Vagina (tissue), 2 donors: Measurements from ENCODE around the gene ULBP1. TPM values are rescaled to one million over a fixed set of nuclear protein-coding genes. Genes with fewer than 3 reads are reported as not detected.
"Not testable (repeated sequence)": the region's sequence is repeated elsewhere in the genome, so short reads cannot be mapped to it uniquely, and the experiment has no call there.

Experiments used
- DNase-seq, 2 donors: peaks; one replicate each; pipeline ENCODE4 v3.0.0-alpha.2; 2017; ENCODE audit errors: extremely low spot score in 2 of 2
- H3K27ac ChIP-seq: fragments of 200-600 bp; sonication (generic); one replicate; pipeline ENCODE4 v1.5.1; 2019
- H3K27me3 ChIP-seq: fragments of 200-600 bp; sonication (generic); one replicate; pipeline ENCODE4 v1.5.1; 2019
- H3K36me3 ChIP-seq, 2 donors: fragments of 200-600 bp; sonication (generic); one replicate each; pipeline ENCODE4 v1.5.1; 2017 to 2019
- H3K4me1 ChIP-seq: fragments of 200-600 bp; sonication (generic); one replicate; pipeline ENCODE4 v1.5.1; 2019
- H3K4me3 ChIP-seq, 2 donors: fragments of 200-600 bp; sonication (generic); 1 replicate in 1 of 2; 2 replicates in 1 of 2; pipeline ENCODE4 v1.5.1; 2016 to 2019
- H3K9me3 ChIP-seq: fragments of 200-600 bp; sonication (generic); one replicate; pipeline ENCODE4 v1.5.1; 2019
- CTCF ChIP-seq, 3 experiments: fragments of 450-650 bp in 2 of 3; fragments of 200-600 bp in 1 of 3; sonication (generic) in 1 of 3; IDR thresholded peaks; one replicate each; pipeline ENCODE4 v1.5.1; 2017 to 2019; ENCODE audit warnings: antibody characterized with exemption in 3 of 3, mild to moderate bottlenecking in 2 of 3, moderate library complexity in 2 of 3
- POLR2A ChIP-seq, 2 donors: fragments of 450-650 bp; IDR thresholded peaks; one replicate each; pipeline ENCODE4 v1.6.1; 2017; ENCODE audit warnings: antibody characterized with exemption in 2 of 2, mild to moderate bottlenecking in 2 of 2, moderate library complexity in 2 of 2
- POLR2AphosphoS5 ChIP-seq, 2 donors: sonication (generic); formaldehyde crosslinking; IDR thresholded peaks; one replicate each; pipeline ENCODE4 v1.9.0; 2017; ENCODE audit warnings: antibody characterized with exemption in 2 of 2, mild to moderate bottlenecking in 2 of 2, low read depth in 1 of 2; ENCODE audit not compliant: insufficient read depth in 1 of 2
- intact Hi-C: fragments of 100-400 bp; cut with DNase I; formaldehyde crosslinking; loops from one replicate; pipeline ENCODE4 v1.15.1; 2023
- total RNA-seq: library from RNA; depleted of rRNA; stranded (reverse); fragments of >200 nt; gene quantifications from one replicate; pipeline ENCODE4 v1.2.3, GENCODE V29; 2016

ULBP1 gene
- total RNA-seq, 1 donor from 2014 or later: not detected

GRCh38 chr6:149924206-149924932 is 39.4 kb upstream of the ULBP1 start:
- Histone ChIP-seq H3K36me3 (no peaks in the 10 kb centered on the region), H3K4me1 (peaks cover 23% of the 10 kb centered on the region), H3K27ac (no peak overlapping the region), H3K27me3 (no peaks in the 10 kb centered on the region), H3K4me3 (no peak overlapping the region), H3K9me3 (no peaks in the 10 kb centered on the region)
- TF ChIP-seq CTCF (IDR thresholded peaks at IDR 0.05) (no peak), POLR2A (IDR thresholded peaks at IDR 0.05) (no peak), POLR2AphosphoS5 (IDR thresholded peaks at IDR 0.05; ENCODE audit: insufficient read depth in 1 of 2, low read depth in 1 of 2) (no peak)
- intact Hi-C loops: no loop called here
- peak in 1 of 2 donors; percentile 40 for DNase-seq

GRCh38 chr6:149924933-149925252 is 38.9 kb upstream of the ULBP1 start:
- Histone ChIP-seq H3K9me3 (no peaks in the 10 kb centered on the region), H3K4me3 (no peak overlapping the region), H3K4me1 (peaks cover 23% of the 10 kb centered on the region), H3K27me3 (no peaks in the 10 kb centered on the region), H3K27ac (no peak overlapping the region), H3K36me3 (no peaks in the 10 kb centered on the region)
- no peak for TF ChIP-seq POLR2A (IDR thresholded peaks at IDR 0.05)
- no peak for TF ChIP-seq POLR2AphosphoS5 (IDR thresholded peaks at IDR 0.05; ENCODE audit: insufficient read depth in 1 of 2, low read depth in 1 of 2)
- no peak for TF ChIP-seq CTCF (IDR thresholded peaks at IDR 0.05)
- peak; percentile 86 to 90 for DNase-seq
- intact Hi-C loops: loop anchor here (5.0 kb wide), 1 partner anchor 88 kb away; no protein-coding TSS in a partner anchor

GRCh38 chr6:149925253-149925973 is 38.3 kb upstream of the ULBP1 start:
- intact Hi-C loops: loop anchor here (5.0 kb wide), 1 partner anchor 88 kb away; no protein-coding TSS in a partner anchor
- no peaks in the 10 kb centered on the region for H3K9me3 ChIP-seq
- H3K4me3 ChIP-seq: peak overlapping the region; percentile 50 to 51
- TF ChIP-seq POLR2AphosphoS5 (IDR thresholded peaks at IDR 0.05; ENCODE audit: insufficient read depth in 1 of 2, low read depth in 1 of 2) (peak in 1 of 2 donors; percentile 10), CTCF (IDR thresholded peaks at IDR 0.05) (no peak)
- peak; percentile 85 to 86 for DNase-seq
- peak overlapping the region; percentile 67 for H3K27ac ChIP-seq
- H3K27me3 ChIP-seq: no peaks in the 10 kb centered on the region
- H3K36me3 ChIP-seq: no peaks in the 10 kb centered on the region
- peaks cover 23% of the 10 kb centered on the region for H3K4me1 ChIP-seq

- TF ChIP-seq POLR2A (IDR thresholded peaks at IDR 0.05) (no peak), CTCF (IDR thresholded peaks at IDR 0.05) (peak; percentile 97 to 98 (median 97)), POLR2AphosphoS5 (IDR thresholded peaks at IDR 0.05; ENCODE audit: insufficient read depth in 1 of 2, low read depth in 1 of 2) (peak in 1 of 2 donors; percentile 9)
- H3K9me3 ChIP-seq: no peaks in the 10 kb centered on the region
- DNase-seq: peak; percentile 94 to 95
- peak overlapping the region; percentile 67 for H3K27ac ChIP-seq
- intact Hi-C loops: loop anchor here (5.0 kb wide), 1 partner anchor 89 kb away; no protein-coding TSS in a partner anchor
- peaks cover 23% of the 10 kb centered on the region for H3K4me1 ChIP-seq
- H3K36me3 ChIP-seq: no peaks in the 10 kb centered on the region
- no peaks in the 10 kb centered on the region for H3K27me3 ChIP-seq
- peak overlapping the region; percentile 50 to 51 for H3K4me3 ChIP-seq
These were observed 37.6 kb upstream of the ULBP1 start for GRCh38 chr6:149925974-149926777.

- DNase-seq: peak in 1 of 2 donors; percentile 58
- H3K4me1 ChIP-seq: peaks cover 23% of the 10 kb centered on the region
These were observed 36.7 kb upstream of the ULBP1 start for GRCh38 chr6:149927025-149927424.

More at GRCh38 chr6:149927025-149927424, 36.7 kb upstream of the ULBP1 start:
- H3K36me3 ChIP-seq, H3K9me3 ChIP-seq, H3K4me3 ChIP-seq, H3K27ac ChIP-seq, H3K27me3 ChIP-seq: not testable (repeated sequence)
- intact Hi-C loops: loop anchor here (5.0 kb wide), 1 partner anchor 90 kb away; no protein-coding TSS in a partner anchor
